ENCODE data around the gene TTC17. TPM values are rescaled to one million over a fixed set of nuclear protein-coding genes. Genes with fewer than 3 reads are reported as not detected.

The TTC17 gene
- total and polyA plus RNA-seq, 2 donors (not counting 1 experiment from before 2014, with no cell fraction given) = 68.7 to 176 TPM

DNA sequence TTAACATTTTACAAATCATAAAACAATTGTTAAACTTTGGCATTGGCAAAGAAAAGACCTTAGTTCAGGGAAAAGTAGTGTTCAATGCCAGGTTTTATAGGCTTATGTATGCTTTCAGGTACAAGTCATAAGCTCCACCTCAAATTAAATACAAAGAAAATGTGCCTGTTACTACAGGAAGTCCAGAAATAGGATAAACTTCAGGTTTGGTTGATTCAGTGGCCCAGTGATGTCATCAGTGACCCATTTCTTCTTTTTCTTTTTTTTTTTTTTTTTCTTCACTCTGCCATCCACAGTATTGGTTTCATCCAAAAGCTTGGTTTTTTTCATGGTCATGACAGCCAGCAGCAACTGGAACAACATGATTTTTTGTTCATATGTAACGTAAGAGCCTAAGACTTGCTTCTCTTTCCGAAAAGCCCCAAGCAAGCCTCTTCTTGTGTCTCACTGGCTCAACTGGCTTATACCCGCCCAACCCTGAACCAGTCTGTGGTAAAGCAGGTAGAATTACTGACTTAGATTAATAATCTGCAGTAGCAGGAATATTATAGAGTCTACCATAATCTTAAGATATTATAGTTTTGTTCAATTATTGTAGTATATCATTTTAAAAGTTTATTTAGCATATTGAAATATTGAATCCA lies 46.2 kb downstream of the TTC17 start:
- no peak overlapping the region for H3K9ac ChIP-seq (ENCODE audit: low read length)
- no peaks in the 10 kb centered on the region for H3K79me2 ChIP-seq (ENCODE audit: control insufficient read depth, insufficient read depth, low read length)
- WGBS (ENCODE audit: insufficient coverage) = 100% methylated on average over 1 of the region's 3 CpGs
- H3K4me3 ChIP-seq (ENCODE audit: control extremely low read depth in 1 of 5, extremely low read depth in 1 of 5, insufficient read depth in 1 of 5, low read depth in 2 of 5, low read length in 4 of 5) = no peak overlapping the region
- DNase-seq (no peak), ATAC-seq (ENCODE audit: low read depth) (no peak)
- H3K4me2 ChIP-seq (replicated peaks; ENCODE audit: low read depth, low read length, poor library complexity, severe bottlenecking) = no peak overlapping the region
- POLR2A ChIA-PET = no interaction called here
- intact Hi-C loops (cut with micrococcal nuclease) = no loop called here
- Mint-ChIP-seq H3K27me3 (no peaks in the 10 kb centered on the region), H3K4me1 (peaks cover 2% of the 10 kb centered on the region), H3K9me3 (ENCODE audit: insufficient read depth) (no peaks in the 10 kb centered on the region), H3K27ac (no peak overlapping the region), H3K4me3 (no peak overlapping the region)
- H3K27ac ChIP-seq (ENCODE audit: low read length in 2 of 2) = no peak overlapping the region
- no peak overlapping the region for H2AFZ ChIP-seq (ENCODE audit: insufficient read depth, low read depth, low read length, poor library complexity, severe bottlenecking)
- CTCF ChIA-PET = interaction anchor here (2.3 kb wide), 1 partner anchor 14 kb away, joined by 6 read pairs; no protein-coding TSS in a partner anchor
- no peaks in the 10 kb centered on the region for H4K20me1 ChIP-seq (ENCODE audit: control insufficient read depth, insufficient read depth, low read length, poor library complexity, severe bottlenecking)
- no peak for TF ChIP-seq EZH2 (IDR thresholded peaks at IDR 0.05; ENCODE audit: borderline replicate concordance, insufficient read depth, low read depth, low read length, poor library complexity, severe bottlenecking)
- TF ChIP-seq, protein P1, sequence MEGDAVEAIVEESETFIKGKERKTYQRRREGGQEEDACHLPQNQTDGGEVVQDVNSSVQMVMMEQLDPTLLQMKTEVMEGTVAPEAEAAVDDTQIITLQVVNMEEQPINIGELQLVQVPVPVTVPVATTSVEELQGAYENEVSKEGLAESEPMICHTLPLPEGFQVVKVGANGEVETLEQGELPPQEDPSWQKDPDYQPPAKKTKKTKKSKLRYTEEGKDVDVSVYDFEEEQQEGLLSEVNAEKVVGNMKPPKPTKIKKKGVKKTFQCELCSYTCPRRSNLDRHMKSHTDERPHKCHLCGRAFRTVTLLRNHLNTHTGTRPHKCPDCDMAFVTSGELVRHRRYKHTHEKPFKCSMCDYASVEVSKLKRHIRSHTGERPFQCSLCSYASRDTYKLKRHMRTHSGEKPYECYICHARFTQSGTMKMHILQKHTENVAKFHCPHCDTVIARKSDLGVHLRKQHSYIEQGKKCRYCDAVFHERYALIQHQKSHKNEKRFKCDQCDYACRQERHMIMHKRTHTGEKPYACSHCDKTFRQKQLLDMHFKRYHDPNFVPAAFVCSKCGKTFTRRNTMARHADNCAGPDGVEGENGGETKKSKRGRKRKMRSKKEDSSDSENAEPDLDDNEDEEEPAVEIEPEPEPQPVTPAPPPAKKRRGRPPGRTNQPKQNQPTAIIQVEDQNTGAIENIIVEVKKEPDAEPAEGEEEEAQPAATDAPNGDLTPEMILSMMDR (IDR thresholded peaks at IDR 0.05) = no peak
- H3K36me3 ChIP-seq (replicated peaks in 1 of 2; ENCODE audit: control extremely low read depth in 1 of 2, control insufficient read depth in 1 of 2, extremely low read depth in 1 of 2, insufficient read depth in 2 of 2, low read length in 1 of 2) = peaks cover 6 to 79% of the 10 kb centered on the region in 2 experiments
- H3K4me1 ChIP-seq (ENCODE audit: control insufficient read depth in 2 of 2, insufficient read depth in 2 of 2, low read length in 2 of 2) = no peaks in the 10 kb centered on the region
- H3K27me3 ChIP-seq (replicated peaks in 1 of 4; ENCODE audit: control extremely low read depth in 1 of 4, control insufficient read depth in 3 of 4, insufficient read depth in 4 of 4, low read length in 3 of 4) = no peaks in the 10 kb centered on the region
- H3K9me3 ChIP-seq (ENCODE audit: control extremely low read depth in 1 of 3, control insufficient read depth in 2 of 3, insufficient read depth in 1 of 3, low read length in 2 of 3) = no peaks in the 10 kb centered on the region

DNA sequence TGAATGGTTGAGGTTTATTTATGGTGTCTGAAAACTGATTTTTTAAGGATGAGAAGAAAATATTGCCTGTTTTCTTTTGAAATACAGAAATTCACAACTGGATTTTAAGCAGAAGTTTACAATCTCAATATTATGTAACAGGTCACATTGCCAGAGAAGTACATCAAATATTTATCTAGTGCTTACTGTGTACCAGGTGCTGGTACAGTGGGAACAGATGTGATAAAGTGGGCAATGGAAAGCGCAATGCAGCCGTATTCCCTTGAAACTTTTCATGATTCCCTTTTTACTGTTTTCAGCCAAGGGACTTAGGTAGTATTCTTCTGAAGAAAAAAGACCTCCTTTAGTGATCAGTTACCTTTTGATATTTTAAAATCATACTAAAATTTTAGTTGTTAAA lies 49.6 kb downstream of the TTC17 start:
- H4K20me1 ChIP-seq (ENCODE audit: control insufficient read depth, insufficient read depth, low read length, poor library complexity, severe bottlenecking) = no peaks in the 10 kb centered on the region
- ATAC-seq (ENCODE audit: low read depth) (no peak), DNase-seq (no peak)
- H3K4me2 ChIP-seq (replicated peaks; ENCODE audit: low read depth, low read length, poor library complexity, severe bottlenecking) = no peak overlapping the region
- no CpG with 5 or more reads among the region's 2 CpGs for WGBS (ENCODE audit: insufficient coverage)
- no peak overlapping the region for H3K9ac ChIP-seq (ENCODE audit: low read length)
- peaks cover 2 to 64% of the 10 kb centered on the region in 2 experiments for H3K36me3 ChIP-seq (replicated peaks in 1 of 2; ENCODE audit: control extremely low read depth in 1 of 2, control insufficient read depth in 1 of 2, extremely low read depth in 1 of 2, insufficient read depth in 2 of 2, low read length in 1 of 2)
- no peaks in the 10 kb centered on the region for H3K79me2 ChIP-seq (ENCODE audit: control insufficient read depth, insufficient read depth, low read length)
- no peak overlapping the region for H2AFZ ChIP-seq (ENCODE audit: insufficient read depth, low read depth, low read length, poor library complexity, severe bottlenecking)
- no peaks in the 10 kb centered on the region for H3K27me3 Mint-ChIP-seq
- no peak overlapping the region for H3K4me3 Mint-ChIP-seq
- POLR2A ChIA-PET = no interaction called here
- H3K9me3 Mint-ChIP-seq (ENCODE audit: insufficient read depth) = no peaks in the 10 kb centered on the region
- H3K27ac ChIP-seq (ENCODE audit: low read length in 2 of 2) = no peak overlapping the region
- peaks cover 2% of the 10 kb centered on the region for H3K4me1 Mint-ChIP-seq
- H3K4me3 ChIP-seq (ENCODE audit: control extremely low read depth in 1 of 5, extremely low read depth in 1 of 5, insufficient read depth in 1 of 5, low read depth in 2 of 5, low read length in 4 of 5) = no peak overlapping the region
- TF ChIP-seq EZH2 (IDR thresholded peaks at IDR 0.05; ENCODE audit: borderline replicate concordance, insufficient read depth, low read depth, low read length, poor library complexity, severe bottlenecking) = no peak
- TF ChIP-seq, protein P1 (IDR thresholded peaks at IDR 0.05) = no peak
- no peaks in the 10 kb centered on the region for H3K27me3 ChIP-seq (replicated peaks in 1 of 4; ENCODE audit: control extremely low read depth in 1 of 4, control insufficient read depth in 3 of 4, insufficient read depth in 4 of 4, low read length in 3 of 4)
- no peaks in the 10 kb centered on the region for H3K9me3 ChIP-seq (ENCODE audit: control extremely low read depth in 1 of 3, control insufficient read depth in 2 of 3, insufficient read depth in 1 of 3, low read length in 2 of 3)
- no peaks in the 10 kb centered on the region for H3K4me1 ChIP-seq (ENCODE audit: control insufficient read depth in 2 of 2, insufficient read depth in 2 of 2, low read length in 2 of 2)
- H3K27ac Mint-ChIP-seq = no peak overlapping the region
- CTCF ChIA-PET = no interaction called here
- intact Hi-C loops (cut with micrococcal nuclease) = no loop called here
